Gastroesophageal sphincter (tissue), 4 donors: ENCODE measurements around the gene TLCD2. TPM values are rescaled to one million over a fixed set of nuclear protein-coding genes. Genes with fewer than 3 reads are reported as not detected.
"Not testable (repeated sequence)": the region's sequence is repeated elsewhere in the genome, so short reads cannot be mapped to it uniquely, and the experiment has no call there.

Source experiments
- ATAC-seq: fragments of 150-250 bp; one replicate; pipeline ENCODE4 v1.9.1; 2016; ENCODE audit warnings: mild to moderate bottlenecking, moderate library complexity
- H3K27ac ChIP-seq, 4 donors: fragments of 200-600 bp; sonication (generic) in 3 of 4; 1 replicate in 3 of 4; 2 replicates in 1 of 4; pipeline ENCODE4 v1.5.1; 2016 to 2019
- H3K27me3 ChIP-seq: fragments of 200-600 bp; sonication (generic); one replicate; pipeline ENCODE4 v1.5.1; 2019
- H3K36me3 ChIP-seq, 2 donors: fragments of 200-600 bp; sonication (generic); one replicate each; pipeline ENCODE4 v1.5.1; 2019; ENCODE audit warnings: control low read depth in 1 of 2
- H3K4me1 ChIP-seq, 3 donors: fragments of 200-600 bp; sonication (generic); 1 replicate in 2 of 3; 2 replicates in 1 of 3; pipeline ENCODE4 v1.5.1; 2016 to 2019; ENCODE audit warnings: control low read depth in 2 of 3
- H3K4me3 ChIP-seq, 2 donors: fragments of 200-600 bp; sonication (generic); one replicate each; pipeline ENCODE4 v1.5.1; 2019; ENCODE audit warnings: mild to moderate bottlenecking in 1 of 2, moderate library complexity in 1 of 2
- H3K9me3 ChIP-seq, 3 donors: fragments of 200-600 bp; sonication (generic); one replicate each; pipeline ENCODE4 v1.5.1; 2017 to 2019; ENCODE audit warnings: control low read depth in 2 of 3
- CTCF ChIP-seq, 4 experiments: fragments of 200-600 bp in 2 of 4; fragments of 450-650 bp in 2 of 4; sonication (generic) in 1 of 4; IDR thresholded peaks; one replicate each; pipeline ENCODE4 v1.5.1; 2017 to 2019; ENCODE audit warnings: antibody characterized with exemption in 4 of 4, mild to moderate bottlenecking in 2 of 4, moderate library complexity in 2 of 4
- EP300 ChIP-seq: sonication (generic); formaldehyde crosslinking; IDR thresholded peaks from one replicate; pipeline ENCODE4 v1.6.1; 2017; ENCODE audit warnings: antibody characterized with exemption, mild to moderate bottlenecking
- POLR2A ChIP-seq, 2 donors: fragments of 450-650 bp; IDR thresholded peaks; one replicate each; pipeline ENCODE4 v1.6.1; 2017; ENCODE audit warnings: antibody characterized with exemption in 2 of 2, mild to moderate bottlenecking in 2 of 2, moderate library complexity in 1 of 2
- POLR2AphosphoS5 ChIP-seq: sonication (generic); formaldehyde crosslinking; IDR thresholded peaks from one replicate; pipeline ENCODE4 v1.6.1; 2017; ENCODE audit warnings: antibody characterized with exemption
- WGBS, 2 donors: methylation state at CpG; one replicate each; pipeline ENCODE4 v1.1.5; 2018; ENCODE audit warnings: low coverage in 1 of 2; 5-methylcytosine and 5-hydroxymethylcytosine counted together
- total RNA-seq, 4 donors: library from RNA; depleted of rRNA; stranded (reverse); fragments of >200 nt; gene quantifications; one replicate each; pipeline ENCODE4 v1.1.0, GENCODE V29; 2016

TLCD2 gene
- total RNA-seq, 4 donors from 2014 or later = 4.2 to 5.1 (median 4.8) TPM

GRCh38 chr17:1707107-1707506, 3.1 kb downstream of the TLCD2 start:
- TF ChIP-seq EP300 = no peak
- TF ChIP-seq POLR2A (IDR thresholded peaks at IDR 0.05) = no peak
- TF ChIP-seq CTCF (IDR thresholded peaks at IDR 0.05) = no peak
- no peak for TF ChIP-seq POLR2AphosphoS5
- H3K4me3 ChIP-seq = no peak overlapping the region
- peaks cover 0 to 16% of the 10 kb centered on the region in 2 donors for H3K36me3 ChIP-seq
- ATAC-seq = no peak
- H3K9me3 ChIP-seq = no peaks in the 10 kb centered on the region
- H3K27ac ChIP-seq = no peak overlapping the region
- no peaks in the 10 kb centered on the region for H3K27me3 ChIP-seq
- WGBS, 2 donors = 81 to 90% methylated on average over 4 to 5 of the region's 5 CpGs
- H3K4me1 ChIP-seq = peaks cover 0 to 32% (median 15%) of the 10 kb centered on the region in 3 donors

DNA sequence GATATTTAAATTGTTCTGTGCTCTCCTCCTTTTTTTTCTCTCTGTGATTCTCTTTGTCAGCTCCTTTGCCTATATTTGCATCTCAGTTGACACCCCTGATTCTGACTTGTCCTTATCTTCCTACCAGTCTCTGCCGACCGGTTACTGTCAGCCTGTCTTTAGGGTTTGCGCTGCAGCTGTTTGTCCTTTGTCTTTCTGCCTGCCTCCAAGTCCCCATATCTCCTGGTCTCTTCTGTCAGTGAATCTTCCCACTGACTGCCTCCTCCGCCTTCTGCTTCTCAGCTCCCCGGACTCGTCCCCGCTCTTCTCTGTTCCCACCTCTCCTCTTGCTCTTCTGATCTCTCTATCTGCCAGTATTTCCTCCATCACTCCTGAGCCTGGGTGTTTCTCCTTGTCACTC, 5.2 kb downstream of the TLCD2 start:
- H3K4me3 ChIP-seq = no peak overlapping the region
- ATAC-seq = no peak
- TF ChIP-seq POLR2AphosphoS5 (no peak), POLR2A (IDR thresholded peaks at IDR 0.05) (no peak), EP300 (no peak), CTCF (IDR thresholded peaks at IDR 0.05) (no peak)
- no peaks in the 10 kb centered on the region for H3K27me3 ChIP-seq
- peaks cover 0 to 11% of the 10 kb centered on the region in 2 donors for H3K36me3 ChIP-seq
- peaks cover 0 to 15% (median 7%) of the 10 kb centered on the region in 3 donors for H3K4me1 ChIP-seq
- 69 to 81% methylated on average over 4 to 7 of the region's 7 CpGs for WGBS, 2 donors
- no peak overlapping the region for H3K27ac ChIP-seq
- H3K9me3 ChIP-seq = no peaks in the 10 kb centered on the region

DNA sequence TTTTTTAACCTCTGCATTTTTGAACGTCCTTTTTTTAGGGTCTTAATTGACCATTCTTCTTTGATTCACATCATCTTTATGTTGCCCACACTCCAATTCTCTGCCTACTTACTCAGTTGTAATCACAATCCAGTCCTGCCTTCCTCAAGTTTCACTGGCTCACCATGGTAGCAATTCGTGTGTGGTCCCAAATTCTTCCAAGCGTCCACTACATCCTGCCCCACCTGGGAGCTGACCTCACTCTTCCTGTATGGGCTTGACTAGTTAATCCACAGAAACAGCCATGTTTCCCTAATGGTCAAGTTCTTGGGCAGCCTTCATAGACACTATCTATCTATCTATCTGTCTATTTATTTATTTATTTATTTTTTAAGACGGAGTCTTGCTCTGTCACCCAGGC, 7.1 kb downstream of the TLCD2 start:
- no peak overlapping the region for H3K4me3 ChIP-seq
- H3K27me3 ChIP-seq = no peaks in the 10 kb centered on the region
- H3K4me1 ChIP-seq = no peaks in the 10 kb centered on the region
- H3K9me3 ChIP-seq = no peaks in the 10 kb centered on the region
- no peak overlapping the region for H3K27ac ChIP-seq
- WGBS, 2 donors = 44 to 50% methylated on average over 3 to 4 of the region's 4 CpGs
- ATAC-seq = no peak
- peaks cover 0 to 11% of the 10 kb centered on the region in 2 donors for H3K36me3 ChIP-seq
- TF ChIP-seq POLR2AphosphoS5 = no peak
- TF ChIP-seq POLR2A (IDR thresholded peaks at IDR 0.05) = no peak
- TF ChIP-seq CTCF (IDR thresholded peaks at IDR 0.05) = no peak
- TF ChIP-seq EP300 = no peak

- H3K9me3 ChIP-seq, H3K4me1 ChIP-seq, H3K27me3 ChIP-seq, H3K4me3 ChIP-seq, ATAC-seq, H3K36me3 ChIP-seq, H3K27ac ChIP-seq: not testable (repeated sequence)
- WGBS, 2 donors = 81% methylated on average over 3 of the region's 5 CpGs; no CpG with 5 or more reads in 1 of the 2 donors
Observed at GRCh38 chr17:1699891-1700290, 10.3 kb downstream of the TLCD2 start.

DNA sequence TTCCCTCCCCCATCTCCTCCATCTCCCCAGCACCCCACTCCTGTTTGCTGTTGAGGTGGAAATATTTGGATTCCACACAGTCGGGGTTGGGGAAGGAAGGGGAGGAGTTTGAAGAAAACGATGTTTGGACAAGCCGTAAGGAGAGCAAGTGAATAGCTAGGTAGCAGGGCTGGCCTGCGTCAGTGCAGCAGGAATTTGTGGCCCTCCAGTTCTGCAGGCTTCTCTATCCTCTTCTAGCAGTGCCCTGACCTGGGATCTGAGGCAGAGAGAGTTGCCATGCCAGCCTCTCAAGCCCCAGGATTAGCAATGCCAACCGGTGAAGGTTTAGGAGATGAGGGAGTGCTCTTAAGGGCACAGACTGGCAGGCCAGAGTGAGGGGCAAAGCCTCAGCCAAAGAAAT, 12.5 kb downstream of the TLCD2 start:
- 61% methylated on average over 3 of the region's 5 CpGs; no CpG with 5 or more reads in 1 of the 2 donors for WGBS, 2 donors
- Histone ChIP-seq H3K27ac (no peak overlapping the region), H3K4me3 (no peak overlapping the region), H3K9me3 (no peaks in the 10 kb centered on the region), H3K36me3 (no peaks in the 10 kb centered on the region), H3K4me1 (no peaks in the 10 kb centered on the region), H3K27me3 (no peaks in the 10 kb centered on the region)
- no peak for TF ChIP-seq POLR2AphosphoS5
- TF ChIP-seq EP300 = no peak
- TF ChIP-seq POLR2A (IDR thresholded peaks at IDR 0.05) = no peak
- TF ChIP-seq CTCF (IDR thresholded peaks at IDR 0.05) = no peak
- ATAC-seq = no peak
